IPS-18a (cell line): ENCODE results near the gene DENND4B.

ENCODE experiments used
- H3K27ac ChIP-seq: one replicate; pipeline ENCODE4 v1.5.1; 2013; ENCODE audit warnings: low read length
- H3K27me3 ChIP-seq: one replicate; pipeline ENCODE4 v1.6.1; 2013; ENCODE audit warnings: mild to moderate bottlenecking, low read length; ENCODE audit not compliant: control insufficient read depth, insufficient read depth
- H3K36me3 ChIP-seq: one replicate; pipeline ENCODE4 v1.6.1; 2013; ENCODE audit warnings: low read depth, low read length; ENCODE audit not compliant: control insufficient read depth
- H3K4me1 ChIP-seq: one replicate; pipeline ENCODE4 v1.6.1; 2013; ENCODE audit warnings: low read depth, low read length; ENCODE audit not compliant: control insufficient read depth
- H3K4me3 ChIP-seq: one replicate; pipeline ENCODE4 v1.5.1; 2013; ENCODE audit warnings: low read length
- H3K9ac ChIP-seq: one replicate; pipeline ENCODE4 v1.6.1; 2013; ENCODE audit warnings: mild to moderate bottlenecking, low read length, moderate library complexity
- H3K9me3 ChIP-seq: one replicate; pipeline ENCODE4 v1.6.1; 2013; ENCODE audit warnings: low read depth, low read length; ENCODE audit not compliant: control insufficient read depth

Gene DENND4B, protein sequence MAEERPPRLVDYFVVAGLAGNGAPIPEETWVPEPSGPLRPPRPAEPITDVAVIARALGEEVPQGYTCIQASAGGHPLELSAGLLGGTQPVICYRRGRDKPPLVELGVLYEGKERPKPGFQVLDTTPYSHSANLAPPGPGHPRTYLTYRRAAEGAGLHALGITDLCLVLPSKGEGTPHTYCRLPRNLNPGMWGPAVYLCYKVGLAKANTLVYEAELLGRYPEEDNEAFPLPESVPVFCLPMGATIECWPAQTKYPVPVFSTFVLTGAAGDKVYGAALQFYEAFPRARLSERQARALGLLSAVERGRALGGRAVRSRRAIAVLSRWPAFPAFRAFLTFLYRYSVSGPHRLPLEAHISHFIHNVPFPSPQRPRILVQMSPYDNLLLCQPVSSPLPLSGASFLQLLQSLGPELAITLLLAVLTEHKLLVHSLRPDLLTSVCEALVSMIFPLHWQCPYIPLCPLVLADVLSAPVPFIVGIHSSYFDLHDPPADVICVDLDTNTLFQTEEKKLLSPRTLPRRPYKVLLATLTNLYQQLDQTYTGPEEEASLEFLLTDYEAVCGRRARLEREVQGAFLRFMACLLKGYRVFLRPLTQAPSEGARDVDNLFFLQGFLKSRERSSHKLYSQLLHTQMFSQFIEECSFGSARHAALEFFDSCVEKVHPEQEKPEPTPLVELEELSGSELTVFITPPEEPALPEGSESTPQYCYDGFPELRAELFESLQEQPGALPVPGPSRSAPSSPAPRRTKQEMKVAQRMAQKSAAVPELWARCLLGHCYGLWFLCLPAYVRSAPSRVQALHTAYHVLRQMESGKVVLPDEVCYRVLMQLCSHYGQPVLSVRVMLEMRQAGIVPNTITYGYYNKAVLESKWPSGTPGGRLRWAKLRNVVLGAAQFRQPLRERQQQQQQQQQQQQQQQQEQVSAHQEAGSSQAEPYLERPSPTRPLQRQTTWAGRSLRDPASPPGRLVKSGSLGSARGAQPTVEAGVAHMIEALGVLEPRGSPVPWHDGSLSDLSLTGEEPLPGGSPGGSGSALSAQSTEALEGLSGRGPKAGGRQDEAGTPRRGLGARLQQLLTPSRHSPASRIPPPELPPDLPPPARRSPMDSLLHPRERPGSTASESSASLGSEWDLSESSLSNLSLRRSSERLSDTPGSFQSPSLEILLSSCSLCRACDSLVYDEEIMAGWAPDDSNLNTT (N-terminal part only)

DNA sequence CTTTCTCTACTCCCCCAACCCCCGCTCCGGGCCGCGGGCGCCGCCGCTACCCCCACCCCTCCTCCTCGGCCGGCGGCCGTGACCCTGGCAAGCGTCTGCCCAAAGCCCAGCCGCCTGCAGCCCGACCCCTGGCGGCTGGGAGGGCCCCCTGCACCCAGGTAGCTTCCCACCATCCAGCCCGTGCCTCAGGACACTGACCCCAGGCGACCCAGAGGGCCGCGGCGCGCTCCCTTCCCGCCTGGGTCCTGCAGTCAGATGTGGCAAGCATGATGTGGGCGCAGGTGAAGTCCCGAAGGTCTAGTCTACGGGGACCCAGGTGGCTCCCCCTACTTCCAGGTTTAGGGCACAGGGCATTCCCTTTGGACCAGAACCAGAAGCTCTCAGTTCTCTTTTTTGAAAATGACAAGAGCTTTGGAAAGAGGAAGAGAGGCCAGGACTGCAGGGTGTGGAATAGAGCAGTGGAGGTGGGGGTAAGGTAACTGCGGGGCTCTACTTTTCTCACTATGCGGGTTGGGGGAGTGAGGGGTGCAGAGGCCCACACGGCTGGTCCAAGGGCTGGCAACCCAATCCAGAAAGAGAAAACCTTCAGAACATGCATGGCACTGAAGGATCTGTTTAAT is at the start of gene DENND4B:
DENND4B (minus strand) TSS at position 97 of the 620 bp plus-strand sequence. CDS start 2,344 bp downstream, outside the sequence.
- Histone ChIP-seq H3K4me3 (peak within 1 kb of the TSS; percentile 66), H3K9me3 (no peaks in the 10 kb centered on the region), H3K27me3 (no peaks in the 10 kb centered on the region), H3K9ac (peak within 1 kb of the TSS; percentile 57), H3K27ac (no peak within 1 kb of the TSS), H3K4me1 (peaks cover 11% of the 10 kb centered on the region), H3K36me3 (peaks cover 37% of the 10 kb centered on the region)

DNA sequence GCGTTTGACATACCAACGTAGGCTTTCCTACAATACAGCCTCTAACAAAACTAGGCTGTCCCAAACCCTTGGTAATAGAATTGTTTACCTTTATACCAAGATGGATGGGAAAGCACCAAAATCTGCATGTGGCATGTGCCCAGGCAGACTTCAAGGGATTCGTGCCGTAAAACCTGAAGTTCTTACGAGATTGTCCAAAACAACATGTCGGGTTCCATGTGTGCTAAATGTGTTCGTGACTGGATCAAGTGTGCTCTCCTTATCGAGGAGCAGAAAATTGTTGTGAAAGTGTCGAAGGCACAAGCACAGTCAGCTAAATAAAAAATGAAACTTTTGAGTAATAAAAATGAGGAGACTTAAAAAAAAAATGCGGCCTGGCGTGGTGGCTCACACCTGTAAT is 49.1 kb upstream of the DENND4B start:
- Histone ChIP-seq H3K27me3 (no peaks in the 10 kb centered on the region), H3K9ac (no peak overlapping the region), H3K36me3 (peaks cover 33% of the 10 kb centered on the region), H3K27ac (no peak overlapping the region), H3K9me3 (no peaks in the 10 kb centered on the region), H3K4me3 (no peak overlapping the region), H3K4me1 (peaks cover 9% of the 10 kb centered on the region)

DNA sequence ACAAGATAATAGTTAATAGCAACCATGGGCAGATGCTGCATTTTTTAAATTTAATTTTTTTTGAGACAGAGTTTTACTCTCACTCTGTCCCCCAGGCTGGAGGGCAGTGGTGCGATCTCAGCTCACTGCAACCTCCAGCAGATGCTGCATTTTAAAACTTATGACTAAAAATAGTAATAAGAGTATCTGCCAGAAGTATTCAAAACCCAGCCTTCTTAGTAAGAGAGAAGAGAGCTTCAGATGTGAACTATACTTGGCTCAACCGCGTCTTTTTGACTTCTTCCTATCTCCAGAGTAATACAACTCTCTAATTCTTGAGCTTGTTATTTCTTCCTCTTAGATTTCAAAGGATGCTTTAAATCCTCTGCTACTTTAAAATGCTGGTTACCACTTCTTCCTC is 48.7 kb upstream of the DENND4B start:
- Histone ChIP-seq H3K4me1 (peaks cover 9% of the 10 kb centered on the region), H3K9ac (no peak overlapping the region), H3K27ac (no peak overlapping the region), H3K27me3 (no peaks in the 10 kb centered on the region), H3K36me3 (peaks cover 33% of the 10 kb centered on the region), H3K9me3 (no peaks in the 10 kb centered on the region), H3K4me3 (no peak overlapping the region)

DNA sequence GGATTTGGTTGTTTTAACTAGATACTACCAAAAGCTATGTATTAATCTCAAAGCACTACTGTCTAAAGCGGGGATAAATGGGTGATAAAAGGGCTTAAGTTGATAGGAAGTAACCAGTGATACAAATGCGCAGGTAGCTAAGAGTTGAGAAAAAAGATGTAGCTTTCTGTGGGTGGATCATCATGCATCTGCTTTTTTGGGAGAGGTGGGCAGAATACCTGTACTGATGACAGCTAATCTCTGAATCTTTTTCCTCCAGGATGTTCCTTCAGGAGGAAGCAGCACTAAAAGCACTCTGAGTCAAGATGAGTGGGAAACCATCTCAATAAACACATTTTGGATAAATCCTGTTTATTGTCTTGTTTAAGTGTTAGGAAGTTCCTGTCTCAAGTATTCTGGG is 45.3 kb upstream of the DENND4B start:
- peaks cover 33% of the 10 kb centered on the region for H3K36me3 ChIP-seq
- H3K4me1 ChIP-seq = peaks cover 11% of the 10 kb centered on the region
- no peak overlapping the region for H3K27ac ChIP-seq
- peak overlapping the region; percentile 85 for H3K4me3 ChIP-seq
- H3K9ac ChIP-seq = peak overlapping the region; percentile 92
- no peaks in the 10 kb centered on the region for H3K27me3 ChIP-seq
- no peaks in the 10 kb centered on the region for H3K9me3 ChIP-seq

DNA sequence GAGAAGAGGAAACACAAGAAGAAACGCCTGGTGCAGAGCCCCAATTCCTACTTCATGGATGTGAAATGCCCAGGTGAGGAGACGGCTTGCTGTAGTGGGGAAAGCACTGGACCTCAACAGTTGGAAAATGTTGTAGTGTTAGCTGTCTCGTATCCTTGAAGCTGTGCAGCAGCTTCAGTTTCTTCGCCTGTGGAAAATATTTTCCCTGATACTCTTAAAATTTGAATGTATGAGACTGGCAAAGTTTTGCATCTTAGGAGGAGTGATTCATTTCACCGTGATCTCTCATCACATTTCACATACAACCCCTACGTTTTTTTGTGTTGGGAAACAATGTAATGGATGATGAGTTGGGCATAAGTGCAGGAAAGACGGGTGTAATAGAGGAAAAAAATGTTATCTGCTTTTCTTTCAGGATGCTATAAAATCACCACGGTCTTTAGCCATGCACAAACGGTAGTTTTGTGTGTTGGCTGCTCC is 44.7 kb upstream of the DENND4B start:
- Histone ChIP-seq H3K27ac (peak overlapping the region; percentile 92), H3K36me3 (peaks cover 33% of the 10 kb centered on the region), H3K9ac (peak overlapping the region; percentile 92), H3K4me3 (peak overlapping the region; percentile 85), H3K4me1 (peaks cover 16% of the 10 kb centered on the region), H3K9me3 (no peaks in the 10 kb centered on the region), H3K27me3 (no peaks in the 10 kb centered on the region)

DNA sequence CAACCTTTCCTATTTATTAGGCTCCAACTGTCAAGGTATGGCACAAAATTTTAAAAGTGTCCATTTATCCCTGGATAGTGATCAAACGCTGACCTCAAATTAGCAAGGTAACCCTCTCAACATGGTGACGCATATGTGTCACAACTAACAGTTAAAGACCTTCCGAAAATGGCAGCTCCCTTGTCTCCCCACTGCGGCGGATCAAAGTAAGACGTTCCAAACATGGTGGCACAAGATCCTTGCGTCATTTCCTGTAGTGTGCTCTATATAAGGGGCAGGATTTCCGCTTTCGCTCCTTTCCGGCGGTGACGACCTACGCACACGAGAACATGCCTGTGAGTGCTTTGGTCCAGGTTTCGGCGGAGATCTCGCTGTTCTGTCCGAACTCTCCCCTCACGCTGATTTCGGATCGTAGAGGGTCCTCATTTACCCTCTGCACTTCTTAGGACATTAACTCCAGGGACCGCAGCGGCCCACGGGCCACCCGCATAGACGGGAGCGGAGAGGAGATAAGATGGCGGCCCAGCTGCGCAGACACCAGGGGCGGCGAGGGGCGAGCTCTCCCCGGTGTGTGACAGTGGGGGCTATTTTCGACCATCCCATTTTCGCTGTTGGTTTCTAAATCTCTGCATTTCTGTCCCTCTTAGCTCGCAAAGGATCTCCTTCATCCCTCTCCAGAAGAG is 44.1 kb upstream of the DENND4B start, which contains the start of gene RPS27:
RPS27 (plus strand) TSS at position 295 of the 683 bp plus-strand sequence; CDS start at position 330, 35 bp downstream.
- no peaks in the 10 kb centered on the region for H3K9me3 ChIP-seq
- H3K27ac ChIP-seq = peak within 1 kb of the TSS; percentile 92
- no peaks in the 10 kb centered on the region for H3K27me3 ChIP-seq
- H3K36me3 ChIP-seq = peaks cover 33% of the 10 kb centered on the region
- peak within 1 kb of the TSS; percentile 92 for H3K9ac ChIP-seq
- H3K4me1 ChIP-seq = peaks cover 16% of the 10 kb centered on the region
- H3K4me3 ChIP-seq = peak within 1 kb of the TSS; percentile 85

DNA sequence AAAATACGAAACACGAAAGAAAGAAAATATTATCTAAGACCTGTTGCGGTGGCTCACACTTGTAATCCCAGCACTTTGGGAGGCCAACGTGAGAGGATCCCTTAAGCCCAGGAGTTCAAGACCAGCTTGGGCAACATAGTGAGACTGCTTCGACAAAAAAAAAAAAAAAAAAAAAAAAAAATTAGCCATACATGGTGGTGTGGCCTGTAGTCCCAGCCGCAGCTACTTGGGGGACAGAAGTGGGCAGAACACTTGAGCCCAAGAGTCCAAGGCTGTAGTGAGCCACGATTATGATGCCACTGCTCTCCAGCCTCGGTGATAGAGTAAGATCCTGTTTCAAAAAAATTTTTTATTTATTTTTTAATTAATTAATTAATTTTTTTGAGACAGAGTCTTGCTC is 41.1 kb upstream of the DENND4B start:
- H3K4me3 ChIP-seq = no peak overlapping the region
- peaks cover 24% of the 10 kb centered on the region for H3K36me3 ChIP-seq
- no peaks in the 10 kb centered on the region for H3K27me3 ChIP-seq
- H3K27ac ChIP-seq = no peak overlapping the region
- no peaks in the 10 kb centered on the region for H3K9me3 ChIP-seq
- no peak overlapping the region for H3K9ac ChIP-seq
- peaks cover 26% of the 10 kb centered on the region for H3K4me1 ChIP-seq

DNA sequence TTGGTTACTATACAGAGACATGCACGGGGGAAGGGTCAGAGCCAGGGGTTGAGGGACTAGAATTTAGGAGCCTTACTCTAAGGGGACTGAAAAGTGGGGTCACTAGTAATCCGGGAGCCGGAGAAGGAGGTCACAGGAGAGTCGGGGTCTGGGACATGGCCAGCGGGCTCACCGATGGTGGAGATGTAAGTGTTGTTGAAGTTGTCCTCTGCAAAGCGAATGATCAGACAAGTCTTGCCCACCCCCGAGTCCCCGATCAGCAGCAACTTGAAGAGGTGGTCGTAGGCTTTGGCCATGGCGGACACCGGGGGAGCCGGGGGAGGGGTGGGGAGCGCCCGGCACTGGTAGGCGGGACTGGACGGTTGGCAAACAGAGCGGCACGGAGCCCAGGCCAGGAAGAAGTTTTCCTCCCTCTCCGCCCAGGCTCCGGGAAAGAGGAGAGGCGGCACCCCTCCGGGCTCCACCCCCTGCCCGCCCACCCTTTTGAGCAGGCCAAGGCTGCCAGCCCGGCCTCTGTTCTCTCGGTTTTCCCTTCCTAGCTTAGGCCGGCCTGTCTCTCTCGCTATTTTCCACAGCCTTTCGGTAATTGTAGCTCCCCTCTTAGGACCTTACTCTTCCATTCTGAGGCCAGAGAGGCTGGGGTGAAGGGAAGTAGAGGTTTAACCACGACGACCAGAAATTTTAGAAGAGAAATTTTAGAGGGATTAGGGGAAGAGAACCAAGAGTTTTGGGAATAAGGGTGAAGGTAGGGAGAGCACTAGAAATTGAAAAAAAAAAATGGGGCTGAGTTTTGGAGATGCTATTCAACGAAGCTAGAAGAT is 39.6 kb upstream of the DENND4B start, which contains the start of gene RAB13:
RAB13 (minus strand) TSS at position 399 of the 821 bp plus-strand sequence; CDS start at position 296, 103 bp downstream.
- no peaks in the 10 kb centered on the region for H3K9me3 ChIP-seq
- H3K9ac ChIP-seq = peak within 1 kb of the TSS; percentile 89
- peak within 1 kb of the TSS; percentile 81 for H3K27ac ChIP-seq
- H3K4me3 ChIP-seq = peak within 1 kb of the TSS; percentile 92
- H3K4me1 ChIP-seq = peaks cover 17% of the 10 kb centered on the region
- peaks cover 19% of the 10 kb centered on the region for H3K36me3 ChIP-seq
- H3K27me3 ChIP-seq = no peaks in the 10 kb centered on the region

DNA sequence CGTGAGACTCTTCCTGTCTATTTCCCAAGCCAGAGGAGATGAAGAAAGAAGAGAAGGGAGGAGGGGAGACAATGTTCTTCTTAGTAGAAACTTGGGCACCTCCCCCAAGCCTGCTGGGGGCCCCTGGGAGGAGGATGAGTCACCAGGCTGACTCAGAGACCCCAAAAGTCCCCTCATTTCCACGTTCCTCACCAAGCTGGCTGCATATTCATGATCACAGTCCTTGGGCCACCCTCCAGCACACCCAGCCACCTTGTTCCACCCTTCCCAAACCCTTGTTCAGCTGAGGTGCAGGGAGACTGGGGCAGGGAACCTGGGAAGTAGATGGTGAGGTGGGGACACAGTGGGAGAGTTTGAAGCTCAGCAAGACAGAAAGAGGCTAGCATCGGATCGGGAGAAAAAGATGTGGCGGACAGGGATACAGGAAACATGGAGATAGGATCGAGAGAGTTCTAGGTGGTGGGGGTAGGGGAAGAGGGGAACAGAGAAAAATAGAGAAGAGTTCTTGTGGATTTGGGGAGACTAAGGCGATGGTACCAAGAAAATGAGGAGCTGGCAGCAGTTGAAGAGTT is 38.9 kb upstream of the DENND4B start:
- Histone ChIP-seq H3K9ac (peak overlapping the region; percentile 89), H3K4me3 (peak overlapping the region; percentile 92), H3K27me3 (no peaks in the 10 kb centered on the region), H3K4me1 (peaks cover 17% of the 10 kb centered on the region), H3K36me3 (peaks cover 20% of the 10 kb centered on the region), H3K9me3 (no peaks in the 10 kb centered on the region), H3K27ac (peak overlapping the region; percentile 81)
